SK-N-SH treated with all-trans-retinoic acid at 6 μM for 48 hours (cell line): ENCODE data around the gene SLC6A6.

Source experiments
- ATAC-seq: fragments of 200-7000 bp; cut with Tn5 transposase; 3 replicates; pipeline ENCODE4 v1.9.1; 2020; ENCODE audit warnings: mild to moderate bottlenecking, moderate library complexity
- ARNTL ChIP-seq: fragments of 450-650 bp; formaldehyde crosslinking; IDR thresholded peaks from 2 replicates; pipeline ENCODE4 v1.5.0; 2020; ENCODE audit warnings: low read depth, mild to moderate bottlenecking, moderate library complexity, borderline replicate concordance
- BACH2 ChIP-seq: fragments of 250-450 bp; sonication (Bioruptor Pico); IDR thresholded peaks from 2 replicates; pipeline ENCODE4 v1.9.0; 2021; ENCODE audit warnings: mild to moderate bottlenecking, borderline replicate concordance
- CREB5 ChIP-seq: fragments of 250-450 bp; sonication (Bioruptor Pico); IDR thresholded peaks from 2 replicates; pipeline ENCODE4 v1.5.1; 2020; ENCODE audit warnings: low read depth, mild to moderate bottlenecking, moderate library complexity
- CSDC2 ChIP-seq: fragments of 250-450 bp; sonication (Bioruptor Pico); IDR thresholded peaks from 2 replicates; pipeline ENCODE4 v1.5.0; 2020; ENCODE audit warnings: mild to moderate bottlenecking, moderate library complexity
- ESRRG ChIP-seq: fragments of 250-450 bp; sonication (Bioruptor Pico); IDR thresholded peaks from 2 replicates; pipeline ENCODE4 v1.6.1; 2021; ENCODE audit warnings: mild to moderate bottlenecking
- GLIS3 ChIP-seq: fragments of 250-450 bp; sonication (Bioruptor Pico); IDR thresholded peaks from 2 replicates; pipeline ENCODE4 v1.5.0; 2020; ENCODE audit warnings: mild to moderate bottlenecking, moderate library complexity
- ISL1 ChIP-seq: fragments of 250-450 bp; sonication (Bioruptor Pico); IDR thresholded peaks from 2 replicates; pipeline ENCODE4 v2.1.2; 2022; ENCODE audit warnings: mild to moderate bottlenecking, moderate library complexity
- OSR1 ChIP-seq: fragments of 250-450 bp; sonication (Bioruptor Pico); IDR thresholded peaks from 2 replicates; pipeline ENCODE4 v1.8.0; 2022; ENCODE audit warnings: moderate library complexity, mild to moderate bottlenecking, inconsistent platforms
- PATZ1 ChIP-seq: fragments of 250-450 bp; sonication (Bioruptor Pico); IDR thresholded peaks from 2 replicates; pipeline ENCODE4 v1.8.0; 2020; ENCODE audit warnings: mild to moderate bottlenecking, moderate library complexity, borderline replicate concordance
- PPARA ChIP-seq: fragments of 250-450 bp; sonication (Bioruptor Pico); IDR thresholded peaks from 2 replicates; pipeline ENCODE4 v1.5.0; 2020; ENCODE audit warnings: mild to moderate bottlenecking, borderline replicate concordance
- RARB ChIP-seq: fragments of 250-450 bp; sonication (Bioruptor Pico); IDR thresholded peaks from 2 replicates; pipeline ENCODE4 v1.8.0; 2021; ENCODE audit warnings: mild to moderate bottlenecking, moderate library complexity
- SNAI2 ChIP-seq: fragments of 250-450 bp; sonication (Bioruptor Pico); IDR thresholded peaks from 2 replicates; pipeline ENCODE4 v1.5.0; 2020; ENCODE audit warnings: mild to moderate bottlenecking, moderate library complexity
- TCF4 ChIP-seq: fragments of 250-450 bp; sonication (Bioruptor Pico); IDR thresholded peaks from 2 replicates; pipeline ENCODE4 v1.8.0; 2021; ENCODE audit warnings: mild to moderate bottlenecking, moderate library complexity, borderline replicate concordance
- TOX ChIP-seq: fragments of 250-450 bp; sonication (Bioruptor Pico); IDR thresholded peaks from 2 replicates; pipeline ENCODE4 v1.8.0; 2021; ENCODE audit warnings: mild to moderate bottlenecking, moderate library complexity, borderline replicate concordance
- ZC3H10 ChIP-seq: fragments of 250-450 bp; sonication (Bioruptor Pico); IDR thresholded peaks from 2 replicates; pipeline ENCODE4 v1.5.1; 2021; ENCODE audit warnings: mild to moderate bottlenecking, moderate library complexity
- ZFP3 ChIP-seq: fragments of 250-450 bp; sonication (Bioruptor Pico); IDR thresholded peaks from 2 replicates; pipeline ENCODE4 v1.5.0; 2020; ENCODE audit warnings: mild to moderate bottlenecking, moderate library complexity
- ZFP30 ChIP-seq: fragments of 450-650 bp; formaldehyde crosslinking; IDR thresholded peaks from 2 replicates; pipeline ENCODE4 v1.5.0; 2022; ENCODE audit warnings: mild to moderate bottlenecking, moderate library complexity
- ZNF565 ChIP-seq: fragments of 450-650 bp; formaldehyde crosslinking; conservative IDR thresholded peaks from 2 replicates; pipeline ENCODE4 v1.5.0; 2020; ENCODE audit warnings: low read depth, mild to moderate bottlenecking, moderate library complexity
- ZNF8 ChIP-seq: fragments of 450-650 bp; formaldehyde crosslinking; IDR thresholded peaks from 2 replicates; pipeline ENCODE4 v1.5.0; 2020; ENCODE audit warnings: mild to moderate bottlenecking, moderate library complexity
- TF ChIP-seq, protein P1 (sequence below): fragments of 250-450 bp; sonication (Bioruptor Pico); IDR thresholded peaks from 2 replicates; pipeline ENCODE4 v1.5.1; 2021; ENCODE audit warnings: mild to moderate bottlenecking, moderate library complexity
- TF ChIP-seq, protein P2 (sequence below): fragments of 250-450 bp; sonication (Bioruptor Pico); IDR thresholded peaks from 2 replicates; pipeline ENCODE4 v1.5.0; 2020; ENCODE audit warnings: mild to moderate bottlenecking, moderate library complexity

Gene SLC6A6

GRCh38 chr3:14502472-14502871, 100.1 kb downstream of the SLC6A6 start:
- no peak for ATAC-seq

DNA sequence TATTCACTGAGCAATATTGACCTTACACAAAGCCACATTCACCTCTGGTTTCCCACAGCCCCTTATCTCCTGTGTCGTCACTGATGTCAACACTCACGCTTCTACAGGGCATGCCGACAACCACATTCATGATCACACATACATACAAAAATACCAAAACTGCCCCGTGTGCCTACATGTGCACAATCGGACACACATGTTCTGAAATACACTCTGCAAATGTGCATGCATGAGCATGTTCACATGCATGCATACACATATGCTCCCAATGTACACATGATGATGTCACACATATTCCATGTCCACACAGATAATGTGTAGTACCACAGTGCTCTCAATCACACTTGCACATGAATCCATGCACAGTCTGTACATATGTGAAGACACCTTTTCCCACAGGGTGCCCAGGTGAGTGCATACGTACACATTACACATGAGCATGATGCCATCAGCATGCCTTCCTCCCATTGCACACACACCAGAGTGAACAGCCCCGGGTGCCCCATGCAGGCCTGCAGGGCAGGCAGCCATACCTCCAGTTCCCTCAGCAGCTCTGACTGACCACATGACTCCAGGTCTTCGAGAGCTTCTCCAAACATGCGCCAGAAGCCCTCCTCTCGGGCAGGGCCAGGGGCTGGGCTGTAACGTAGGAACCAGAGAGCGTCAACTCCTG, 100.8 kb downstream of the SLC6A6 start:
- no peak for TF ChIP-seq TCF4 (CRISPR knock-in tag)

More at GRCh38 chr3:14502472-14502871, 100.1 kb downstream of the SLC6A6 start:
- TF ChIP-seq TCF4 (CRISPR knock-in tag) (no peak), OSR1 (CRISPR knock-in tag) (no peak), RARB (no peak), ARNTL (CRISPR knock-in tag) (no peak), ZFP3 (no peak), CSDC2 (CRISPR knock-in tag) (no peak), ZNF8 (no peak), CREB5 (no peak), ZC3H10 (CRISPR knock-in tag) (no peak), ISL1 (CRISPR knock-in tag) (no peak), BACH2 (CRISPR knock-in tag) (no peak), SNAI2 (no peak), GLIS3 (no peak), ESRRG (CRISPR knock-in tag) (no peak), ZNF565 (CRISPR knock-in tag) (no peak), PPARA (CRISPR knock-in tag) (no peak)
- TF ChIP-seq, protein P1, sequence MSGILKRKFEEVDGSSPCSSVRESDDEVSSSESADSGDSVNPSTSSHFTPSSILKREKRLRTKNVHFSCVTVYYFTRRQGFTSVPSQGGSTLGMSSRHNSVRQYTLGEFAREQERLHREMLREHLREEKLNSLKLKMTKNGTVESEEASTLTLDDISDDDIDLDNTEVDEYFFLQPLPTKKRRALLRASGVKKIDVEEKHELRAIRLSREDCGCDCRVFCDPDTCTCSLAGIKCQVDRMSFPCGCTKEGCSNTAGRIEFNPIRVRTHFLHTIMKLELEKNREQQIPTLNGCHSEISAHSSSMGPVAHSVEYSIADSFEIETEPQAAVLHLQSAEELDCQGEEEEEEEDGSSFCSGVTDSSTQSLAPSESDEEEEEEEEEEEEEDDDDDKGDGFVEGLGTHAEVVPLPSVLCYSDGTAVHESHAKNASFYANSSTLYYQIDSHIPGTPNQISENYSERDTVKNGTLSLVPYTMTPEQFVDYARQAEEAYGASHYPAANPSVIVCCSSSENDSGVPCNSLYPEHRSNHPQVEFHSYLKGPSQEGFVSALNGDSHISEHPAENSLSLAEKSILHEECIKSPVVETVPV (CRISPR knock-in tag): no peak
- TF ChIP-seq, protein P2, sequence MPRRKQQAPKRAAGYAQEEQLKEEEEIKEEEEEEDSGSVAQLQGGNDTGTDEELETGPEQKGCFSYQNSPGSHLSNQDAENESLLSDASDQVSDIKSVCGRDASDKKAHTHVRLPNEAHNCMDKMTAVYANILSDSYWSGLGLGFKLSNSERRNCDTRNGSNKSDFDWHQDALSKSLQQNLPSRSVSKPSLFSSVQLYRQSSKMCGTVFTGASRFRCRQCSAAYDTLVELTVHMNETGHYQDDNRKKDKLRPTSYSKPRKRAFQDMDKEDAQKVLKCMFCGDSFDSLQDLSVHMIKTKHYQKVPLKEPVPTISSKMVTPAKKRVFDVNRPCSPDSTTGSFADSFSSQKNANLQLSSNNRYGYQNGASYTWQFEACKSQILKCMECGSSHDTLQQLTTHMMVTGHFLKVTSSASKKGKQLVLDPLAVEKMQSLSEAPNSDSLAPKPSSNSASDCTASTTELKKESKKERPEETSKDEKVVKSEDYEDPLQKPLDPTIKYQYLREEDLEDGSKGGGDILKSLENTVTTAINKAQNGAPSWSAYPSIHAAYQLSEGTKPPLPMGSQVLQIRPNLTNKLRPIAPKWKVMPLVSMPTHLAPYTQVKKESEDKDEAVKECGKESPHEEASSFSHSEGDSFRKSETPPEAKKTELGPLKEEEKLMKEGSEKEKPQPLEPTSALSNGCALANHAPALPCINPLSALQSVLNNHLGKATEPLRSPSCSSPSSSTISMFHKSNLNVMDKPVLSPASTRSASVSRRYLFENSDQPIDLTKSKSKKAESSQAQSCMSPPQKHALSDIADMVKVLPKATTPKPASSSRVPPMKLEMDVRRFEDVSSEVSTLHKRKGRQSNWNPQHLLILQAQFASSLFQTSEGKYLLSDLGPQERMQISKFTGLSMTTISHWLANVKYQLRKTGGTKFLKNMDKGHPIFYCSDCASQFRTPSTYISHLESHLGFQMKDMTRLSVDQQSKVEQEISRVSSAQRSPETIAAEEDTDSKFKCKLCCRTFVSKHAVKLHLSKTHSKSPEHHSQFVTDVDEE (CRISPR knock-in tag): no peak

GRCh38 chr3:14503706-14504065, 101.3 kb downstream of the SLC6A6 start:
- ATAC-seq: no peak
- TF ChIP-seq SNAI2: no peak
- no peak for TF ChIP-seq OSR1 (CRISPR knock-in tag)
- no peak for TF ChIP-seq PATZ1 (CRISPR knock-in tag)
- no peak for TF ChIP-seq CSDC2 (CRISPR knock-in tag)
- no peak for TF ChIP-seq RARB
- no peak for TF ChIP-seq ZNF565 (CRISPR knock-in tag)
- TF ChIP-seq ZFP3: no peak
- no peak for TF ChIP-seq ZNF8
- no peak for TF ChIP-seq ISL1 (CRISPR knock-in tag)
- no peak for TF ChIP-seq ZFP30 (CRISPR knock-in tag)
- no peak for TF ChIP-seq TOX
- TF ChIP-seq, all 23 proteins: peak for 0

More for the DNA sequence above, 100.8 kb downstream of the SLC6A6 start:
- ATAC-seq: no peak

GRCh38 chr3:14505001-14505802, 102.8 kb downstream of the SLC6A6 start:
- no peak for TF ChIP-seq PPARA (CRISPR knock-in tag)
- no peak for TF ChIP-seq GLIS3
- TF ChIP-seq OSR1 (CRISPR knock-in tag): no peak
- no peak for ATAC-seq
